COLO668 (cell line): ENCODE results near the gene TOPBP1.
"Not testable (repeated sequence)": the region's sequence is repeated elsewhere in the genome, so short reads cannot be mapped to it uniquely, and the experiment has no call there.

ENCODE experiments used
- DNase-seq: peaks from one replicate; lab custom pipeline; 2025; ENCODE audit not compliant: unreplicated experiment; lab: John Stamatoyannopoulos, UW

Gene TOPBP1

DNA sequence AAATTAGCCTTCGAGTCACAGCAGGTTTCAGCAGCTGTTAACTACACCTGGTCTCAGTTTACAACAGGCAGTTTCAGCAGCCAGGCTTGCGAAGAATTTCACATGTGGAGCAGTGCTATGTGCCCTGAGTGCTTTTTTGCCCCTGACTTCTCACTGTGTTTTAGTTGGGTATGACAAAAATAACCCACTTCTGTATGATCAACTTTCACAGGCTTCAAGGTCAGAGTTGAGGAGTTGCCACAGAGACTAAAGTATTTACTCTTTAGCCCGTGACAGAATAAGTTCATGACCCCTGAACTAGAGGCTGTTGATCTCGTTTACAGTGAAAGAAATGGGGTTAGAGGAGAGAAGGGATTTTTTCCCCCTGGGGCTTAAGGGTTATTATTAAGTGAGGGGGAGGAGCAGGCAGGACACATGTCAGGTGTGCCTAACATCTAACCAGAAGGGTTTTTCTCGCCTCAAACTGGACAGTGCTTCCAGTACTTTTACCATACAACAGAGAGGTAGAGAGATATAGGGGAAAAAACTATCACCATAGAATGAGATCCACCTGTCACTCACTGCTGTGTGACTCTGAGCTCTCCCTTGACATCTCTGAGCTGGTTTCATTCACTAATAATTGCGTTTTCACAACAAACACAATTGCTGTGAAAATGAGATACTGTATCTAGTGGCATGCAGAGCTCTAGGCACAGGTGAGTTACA is 14.0 kb upstream of the TOPBP1 start:
- no peak for DNase-seq

GRCh38 chr3:133674290-133674919 is 12.7 kb upstream of the TOPBP1 start:
- DNase-seq, result no peak

DNA sequence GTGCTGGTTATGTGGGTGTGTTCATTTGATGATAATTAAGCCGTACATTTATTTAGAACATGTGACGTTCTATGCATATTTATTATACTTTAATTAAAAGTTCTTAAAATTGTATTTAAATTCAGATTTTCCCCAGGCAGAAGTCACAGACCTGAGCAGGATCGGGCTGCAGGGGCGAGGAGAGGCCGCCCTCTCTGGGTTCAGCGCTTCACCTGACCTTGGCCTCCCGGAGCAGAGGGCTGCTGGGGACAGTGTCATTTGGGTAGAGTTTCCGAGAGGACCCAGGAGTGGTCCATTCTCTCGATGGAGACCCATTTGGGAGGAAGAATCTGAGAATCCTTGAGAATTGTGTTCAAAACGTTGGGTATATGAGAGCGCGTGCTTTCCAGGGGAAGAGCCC is 12.0 kb upstream of the TOPBP1 start:
- DNase-seq, result no peak

- no peak for DNase-seq
Observed at GRCh38 chr3:133672461-133672860, 10.7 kb upstream of the TOPBP1 start.

- no peak for DNase-seq
Observed at GRCh38 chr3:133670525-133670995, 8.8 kb upstream of the TOPBP1 start.

GRCh38 chr3:133669949-133670524 is 8.3 kb upstream of the TOPBP1 start:
- DNase-seq, result no peak

DNA sequence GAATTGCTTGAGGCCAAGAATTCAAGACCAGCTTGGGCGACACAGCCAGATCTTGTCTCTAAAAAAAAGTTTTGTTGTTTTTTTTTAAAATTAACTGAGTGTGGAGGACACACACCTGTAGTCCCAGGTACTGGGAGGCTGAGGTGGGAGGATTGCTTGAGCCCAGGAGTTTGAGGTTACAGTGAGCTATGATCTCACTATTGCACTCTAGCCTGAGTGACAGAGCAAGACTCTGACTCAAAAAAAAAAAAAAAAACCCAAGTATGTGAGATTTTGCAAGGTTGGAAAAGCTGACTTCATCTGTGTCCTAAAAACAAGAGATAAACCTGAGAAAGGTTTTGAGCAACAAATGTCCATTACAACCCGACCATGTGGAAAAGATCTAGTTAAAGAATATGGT is 5.4 kb upstream of the TOPBP1 start:
- no peak for DNase-seq

DNA sequence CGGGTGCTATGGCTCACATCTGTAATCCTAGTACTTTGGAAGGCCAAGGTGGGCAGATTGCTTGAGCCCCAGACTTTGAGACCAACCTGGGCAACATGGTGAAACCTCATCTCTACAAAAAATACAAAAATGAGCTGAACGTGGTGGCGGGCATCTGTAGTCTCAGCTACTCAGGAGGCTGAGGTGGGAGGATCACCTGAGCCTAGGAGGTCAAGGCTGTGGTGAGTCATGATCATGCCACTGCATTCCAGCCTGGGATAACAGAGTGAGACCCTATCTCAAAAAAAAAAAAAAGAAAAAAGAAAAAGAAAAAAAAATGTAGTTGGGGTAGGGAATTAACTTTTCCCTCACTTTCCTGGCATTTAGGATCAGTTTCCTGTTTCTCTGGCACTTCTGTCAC is 3.4 kb upstream of the TOPBP1 start:
- DNase-seq, result not testable (repeated sequence)

- DNase-seq, result peak; percentile 1
Observed at GRCh38 chr3:133663569-133664313, 2.0 kb upstream of the TOPBP1 start.

- DNase-seq, result peak; percentile 9
Observed at GRCh38 chr3:133662278-133662651, 524 bp upstream of the TOPBP1 start.

GRCh38 chr3:133659806-133660205 is 1.9 kb downstream of the TOPBP1 start:
- no peak for DNase-seq

DNA sequence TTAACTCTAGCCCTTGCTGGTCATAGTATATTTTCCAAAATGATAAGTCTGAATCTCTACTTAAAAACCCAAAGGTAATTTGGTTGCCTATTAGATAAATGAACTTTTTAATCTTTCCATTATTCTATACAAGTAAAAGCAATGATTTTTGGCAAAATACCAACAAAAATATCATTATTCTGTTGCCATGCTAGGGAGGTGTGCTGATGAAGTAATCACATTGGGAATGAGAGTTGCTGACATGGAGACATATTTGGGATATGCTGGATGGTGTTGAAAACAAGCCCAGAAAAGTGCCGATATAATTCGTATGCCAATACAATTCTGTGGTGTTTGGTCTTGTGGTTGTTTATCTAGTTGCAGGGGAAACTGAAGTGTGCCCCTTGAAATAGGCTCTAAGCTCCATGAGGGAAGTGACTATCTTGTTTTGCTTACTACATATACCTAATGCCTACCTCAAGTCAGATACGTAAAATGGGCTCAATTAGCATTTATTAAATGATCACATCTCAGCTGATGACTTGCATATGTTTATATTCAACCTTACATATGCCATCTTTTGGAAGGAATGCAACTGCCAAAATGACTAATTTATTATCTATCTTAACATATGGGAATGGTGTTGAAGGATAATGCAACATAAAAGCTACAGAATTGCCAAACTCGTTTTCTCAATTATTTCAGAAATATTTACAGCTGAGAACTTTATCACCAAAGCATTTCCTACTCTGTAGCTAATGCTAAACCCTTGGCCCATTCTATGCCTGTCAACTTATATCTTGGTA is 5.8 kb downstream of the TOPBP1 start:
- DNase-seq, result no peak

- DNase-seq, result no peak
Observed at GRCh38 chr3:133649486-133650068, 12.2 kb downstream of the TOPBP1 start.

- no peak for DNase-seq
Observed at GRCh38 chr3:133644768-133645167, 17.0 kb downstream of the TOPBP1 start.

DNA sequence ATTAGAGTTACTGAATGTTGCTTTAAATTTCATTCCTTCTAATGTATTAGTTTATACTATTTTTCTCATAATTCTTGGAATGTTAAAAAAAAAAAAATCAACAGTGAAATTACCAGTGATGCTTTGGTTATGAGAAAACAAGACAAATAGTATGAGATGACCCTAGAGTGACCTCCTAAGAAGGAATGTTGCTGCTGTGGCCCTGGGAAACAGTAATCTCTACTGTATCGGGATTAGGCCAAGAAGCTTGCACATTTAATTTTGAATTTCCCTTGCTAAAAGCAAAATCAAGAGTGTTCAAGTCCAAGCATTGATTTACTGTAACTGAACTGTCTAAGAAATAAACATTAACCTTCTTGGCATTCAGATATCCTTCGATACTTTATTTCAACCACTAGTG is 18.1 kb downstream of the TOPBP1 start:
- no peak for DNase-seq

GRCh38 chr3:133641254-133641653 is 20.5 kb downstream of the TOPBP1 start:
- DNase-seq, result no peak

DNA sequence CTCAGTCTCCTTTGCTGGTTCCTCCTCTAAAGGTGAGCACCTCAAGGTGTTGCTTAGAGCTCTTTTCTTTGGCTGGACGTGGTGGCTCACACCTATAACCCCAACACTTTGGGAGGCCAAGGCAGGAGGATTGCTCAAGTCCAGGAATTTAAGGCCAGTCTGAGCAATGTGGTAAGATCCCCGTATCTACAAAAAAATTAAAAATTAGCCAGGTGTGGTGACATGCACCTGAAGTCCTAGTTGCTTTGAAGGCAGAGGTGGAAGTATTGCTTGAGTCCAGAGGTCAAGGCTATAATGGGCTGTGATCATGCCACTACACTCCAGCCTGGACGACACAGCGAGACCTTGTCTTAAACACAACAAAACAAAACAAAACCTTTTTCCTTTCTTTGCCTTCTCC is 28.3 kb downstream of the TOPBP1 start:
- DNase-seq, result no peak

DNA sequence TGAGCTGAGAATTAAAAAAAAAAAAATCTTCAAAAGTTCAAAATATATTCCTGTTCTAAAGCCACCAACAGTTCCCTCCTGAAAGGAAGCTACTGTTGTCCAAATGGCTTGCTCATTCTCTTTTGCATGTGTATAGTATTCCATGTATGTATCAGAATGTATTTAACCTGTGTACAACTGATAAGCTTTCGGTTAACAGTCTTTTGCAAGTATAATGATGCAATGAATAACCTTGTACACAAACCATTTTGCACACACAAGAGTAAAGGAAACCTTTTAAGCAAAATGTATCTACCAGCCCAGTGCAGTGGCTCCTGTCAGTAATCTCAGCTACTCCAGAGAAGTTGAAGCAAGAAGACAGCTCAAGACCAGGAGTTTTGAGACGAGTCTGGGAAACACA is 32.6 kb downstream of the TOPBP1 start:
- no peak for DNase-seq

GRCh38 chr3:133627789-133628188 is 34.0 kb downstream of the TOPBP1 start:
- no peak for DNase-seq

- DNase-seq, result no peak
Observed at GRCh38 chr3:133620066-133620784, 41.5 kb downstream of the TOPBP1 start.
